ENCODE measurements around the gene SDK2.
A peak's percentile ranks its signal among the peaks of the same experiment; 100 is the strongest.

The SDK2 gene

GRCh38 chr17:73644145-73645049 is at the start of gene SDK2 (continued):
- TF ChIP-seq, protein P1, sequence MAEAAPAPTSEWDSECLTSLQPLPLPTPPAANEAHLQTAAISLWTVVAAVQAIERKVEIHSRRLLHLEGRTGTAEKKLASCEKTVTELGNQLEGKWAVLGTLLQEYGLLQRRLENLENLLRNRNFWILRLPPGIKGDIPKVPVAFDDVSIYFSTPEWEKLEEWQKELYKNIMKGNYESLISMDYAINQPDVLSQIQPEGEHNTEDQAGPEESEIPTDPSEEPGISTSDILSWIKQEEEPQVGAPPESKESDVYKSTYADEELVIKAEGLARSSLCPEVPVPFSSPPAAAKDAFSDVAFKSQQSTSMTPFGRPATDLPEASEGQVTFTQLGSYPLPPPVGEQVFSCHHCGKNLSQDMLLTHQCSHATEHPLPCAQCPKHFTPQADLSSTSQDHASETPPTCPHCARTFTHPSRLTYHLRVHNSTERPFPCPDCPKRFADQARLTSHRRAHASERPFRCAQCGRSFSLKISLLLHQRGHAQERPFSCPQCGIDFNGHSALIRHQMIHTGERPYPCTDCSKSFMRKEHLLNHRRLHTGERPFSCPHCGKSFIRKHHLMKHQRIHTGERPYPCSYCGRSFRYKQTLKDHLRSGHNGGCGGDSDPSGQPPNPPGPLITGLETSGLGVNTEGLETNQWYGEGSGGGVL (tag by site-specific recombination; IDR thresholded peaks at IDR 0.05) = peak; percentile 57; the same call in 1 of the 2 replicates
- TF ChIP-seq ZNF335 (tag by site-specific recombination; conservative IDR thresholded peaks at IDR 0.05) (peak; percentile 78), ZNF785 (tag by site-specific recombination; IDR thresholded peaks at IDR 0.05) (no peak), ZBTB20 (tag by site-specific recombination; IDR thresholded peaks at IDR 0.05) (peak; percentile 86), WT1 (tag by site-specific recombination; IDR thresholded peaks at IDR 0.05) (no peak), ZNF184 (tag by site-specific recombination; IDR thresholded peaks at IDR 0.05) (0 out of 2 replicates have a peak, but pooled peaks have one; percentile 8), KLF9 (tag by site-specific recombination; IDR thresholded peaks at IDR 0.05; ENCODE audit: low read depth) (peak; percentile 88), SP3 (tag by site-specific recombination; IDR thresholded peaks at IDR 0.05) (peak; percentile 83), ZFP69B (tag by site-specific recombination; IDR thresholded peaks at IDR 0.05) (0 out of 2 replicates have a peak, but pooled peaks have one; percentile 15), ZBTB8A (tag by site-specific recombination; IDR thresholded peaks at IDR 0.05) (peak; percentile 90), ZNF341 (tag by site-specific recombination; IDR thresholded peaks at IDR 0.05; ENCODE audit: low read depth) (peak; percentile 62)

DNA sequence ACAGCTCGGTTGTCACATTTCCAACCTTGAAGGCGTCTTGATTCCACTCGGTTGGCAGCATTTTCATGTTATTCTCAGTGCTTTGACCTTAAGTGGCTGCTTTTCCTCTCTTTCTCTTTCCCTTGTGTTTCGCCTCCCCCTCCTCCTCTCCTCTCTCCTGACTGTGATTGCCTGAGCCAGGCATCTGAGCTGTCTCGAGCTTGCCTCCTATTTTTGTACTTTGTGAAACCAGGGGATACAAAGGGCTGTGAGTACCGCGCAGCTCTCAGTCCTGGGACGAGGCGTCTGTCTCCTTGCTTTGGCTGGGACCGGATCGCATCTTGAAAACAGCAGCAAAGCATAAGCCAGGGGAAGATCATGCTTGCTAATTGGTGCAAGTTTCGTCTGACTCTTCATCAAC is 48.8 kb upstream of the SDK2 start:
- H3K4me3 ChIP-seq (ENCODE audit: low read depth, low read length) = no peak overlapping the region
- CTCF ChIA-PET = interaction anchor here (1.1 kb wide), 1 partner anchor 303 kb away, joined by 3 read pairs; no protein-coding TSS in a partner anchor
- POLR2A ChIA-PET = no interaction called here
- TF ChIP-seq ZBTB8A (tag by site-specific recombination; IDR thresholded peaks at IDR 0.05) (no peak), ZNF501 (tag by site-specific recombination; IDR thresholded peaks at IDR 0.05) (no peak), ZNF324 (tag by site-specific recombination; IDR thresholded peaks at IDR 0.05) (no peak), ZNF513 (tag by site-specific recombination; IDR thresholded peaks at IDR 0.05) (no peak), ZNF654 (tag by site-specific recombination; IDR thresholded peaks at IDR 0.05; ENCODE audit: low read depth) (no peak), ZNF362 (tag by site-specific recombination; IDR thresholded peaks at IDR 0.05) (no peak), GLI4 (tag by site-specific recombination; IDR thresholded peaks at IDR 0.05) (no peak), ZNF311 (tag by site-specific recombination; IDR thresholded peaks at IDR 0.05; ENCODE audit: borderline replicate concordance) (no peak), PRDM4 (tag by site-specific recombination; IDR thresholded peaks at IDR 0.05) (no peak), TSHZ1 (tag by site-specific recombination; IDR thresholded peaks at IDR 0.05; ENCODE audit: borderline replicate concordance) (no peak), ZNF423 (tag by site-specific recombination; IDR thresholded peaks at IDR 0.05) (no peak)
- TF ChIP-seq, protein P2, sequence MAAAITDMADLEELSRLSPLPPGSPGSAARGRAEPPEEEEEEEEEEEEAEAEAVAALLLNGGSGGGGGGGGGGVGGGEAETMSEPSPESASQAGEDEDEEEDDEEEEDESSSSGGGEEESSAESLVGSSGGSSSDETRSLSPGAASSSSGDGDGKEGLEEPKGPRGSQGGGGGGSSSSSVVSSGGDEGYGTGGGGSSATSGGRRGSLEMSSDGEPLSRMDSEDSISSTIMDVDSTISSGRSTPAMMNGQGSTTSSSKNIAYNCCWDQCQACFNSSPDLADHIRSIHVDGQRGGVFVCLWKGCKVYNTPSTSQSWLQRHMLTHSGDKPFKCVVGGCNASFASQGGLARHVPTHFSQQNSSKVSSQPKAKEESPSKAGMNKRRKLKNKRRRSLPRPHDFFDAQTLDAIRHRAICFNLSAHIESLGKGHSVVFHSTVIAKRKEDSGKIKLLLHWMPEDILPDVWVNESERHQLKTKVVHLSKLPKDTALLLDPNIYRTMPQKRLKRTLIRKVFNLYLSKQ (tag by site-specific recombination; IDR thresholded peaks at IDR 0.05; ENCODE audit: borderline replicate concordance) = no peak

More for the DNA sequence above, 48.8 kb upstream of the SDK2 start:
- Histone ChIP-seq H3K27ac (ENCODE audit: extremely low read depth, low read depth, low read length) (no peak overlapping the region), H3K4me1 (ENCODE audit: control insufficient read depth, insufficient read depth, low read length) (no peaks in the 10 kb centered on the region), H3K36me3 (ENCODE audit: control insufficient read depth in 2 of 2, insufficient read depth in 1 of 2, low read length in 2 of 2) (no peaks in the 10 kb centered on the region), H3K9me3 (ENCODE audit: control insufficient read depth, insufficient read depth, low read depth, low read length) (no peaks in the 10 kb centered on the region)
